HepG2 (cell line): Measurements from ENCODE around the gene TMEM86B. TPM values are rescaled to one million over a fixed set of nuclear protein-coding genes. Genes with fewer than 3 reads are reported as not detected.
A peak's percentile ranks its signal among the peaks of the same experiment; 100 is the strongest.

Source experiments
- ARID3A ChIP-seq: IDR thresholded peaks from 2 replicates; pipeline ENCODE4 v1.6.1; 2012; ENCODE audit warnings: low read depth, low read length, improper control_type of control experiment
- ARNTL ChIP-seq: sonication (generic); formaldehyde crosslinking; IDR thresholded peaks from 2 replicates; pipeline ENCODE4 v1.4.0; 2020; ENCODE audit warnings: mild to moderate bottlenecking, missing genetic modification reagents
- ATF2 ChIP-seq: sonication (generic); formaldehyde crosslinking; IDR thresholded peaks from 2 replicates; pipeline ENCODE4 v1.4.0; 2020; ENCODE audit warnings: missing genetic modification reagents
- ATF5 ChIP-seq: sonication (generic); formaldehyde crosslinking; IDR thresholded peaks from 2 replicates; pipeline ENCODE4 v1.4.0; 2020; ENCODE audit warnings: mild to moderate bottlenecking, low read depth, missing genetic modification reagents
- EZH2 ChIP-seq: conservative IDR thresholded peaks from 2 replicates; pipeline ENCODE4 v1.6.1; 2012; ENCODE audit warnings: mild to moderate bottlenecking, low read depth, low read length, moderate library complexity
- KMT2A ChIP-seq: sonication (generic); formaldehyde crosslinking; IDR thresholded peaks from 2 replicates; pipeline ENCODE4 v1.4.0; 2020; ENCODE audit warnings: missing genetic modification reagents
- MED13 ChIP-seq: sonication (generic); formaldehyde crosslinking; IDR thresholded peaks from 2 replicates; pipeline ENCODE4 v1.5.0; 2020; ENCODE audit warnings: missing genetic modification reagents
- MTA3 ChIP-seq: sonication (generic); formaldehyde crosslinking; IDR thresholded peaks from 2 replicates; pipeline ENCODE4 v1.4.0; 2020; ENCODE audit warnings: missing genetic modification reagents
- NR2F1 ChIP-seq, 2 experiments: fragments of 450-650 bp in 1 of 2; formaldehyde crosslinking in 1 of 2; IDR thresholded peaks; 2 replicates each; pipeline versions ENCODE4 v1.5.0 to v1.6.1; 2016 to 2020; ENCODE audit warnings: mild to moderate bottlenecking in 1 of 2, missing compliant biosample characterization in 1 of 2, missing genetic modification reagents in 1 of 2, moderate library complexity in 1 of 2
- PATZ1 ChIP-seq: sonication (generic); formaldehyde crosslinking; IDR thresholded peaks from 2 replicates; pipeline ENCODE4 v1.4.0; 2020; ENCODE audit warnings: missing genetic modification reagents
- PRMT3 ChIP-seq: sonication (generic); formaldehyde crosslinking; IDR thresholded peaks from 2 replicates; pipeline ENCODE4 v1.8.1; 2022; ENCODE audit warnings: low read depth, mild to moderate bottlenecking, moderate library complexity, missing genetic modification reagents, borderline replicate concordance
- RAD51 ChIP-seq: fragments of 450-650 bp; IDR thresholded peaks from 2 replicates; pipeline ENCODE4 v1.6.1; 2016; ENCODE audit warnings: borderline replicate concordance
- RARG ChIP-seq: sonication (generic); formaldehyde crosslinking; IDR thresholded peaks from 2 replicates; pipeline ENCODE4 v1.4.0; 2020; ENCODE audit warnings: low read depth, mild to moderate bottlenecking, missing genetic modification reagents
- SP2 ChIP-seq: sonication (generic); formaldehyde crosslinking; IDR thresholded peaks from 2 replicates; pipeline ENCODE4 v1.5.1; 2020; ENCODE audit warnings: mild to moderate bottlenecking, missing genetic modification reagents
- YEATS2 ChIP-seq: sonication (generic); formaldehyde crosslinking; IDR thresholded peaks from 2 replicates; pipeline ENCODE4 v1.4.0; 2020; ENCODE audit warnings: missing genetic modification reagents, borderline replicate concordance
- ZHX1 ChIP-seq: sonication (generic); formaldehyde crosslinking; IDR thresholded peaks from 2 replicates; pipeline ENCODE4 v1.8.1; 2022; ENCODE audit warnings: low read depth, mild to moderate bottlenecking, missing genetic modification reagents
- ZNF121 ChIP-seq: sonication (generic); formaldehyde crosslinking; IDR thresholded peaks from 2 replicates; pipeline ENCODE4 v1.5.0; 2020; ENCODE audit warnings: mild to moderate bottlenecking, missing genetic modification reagents
- ZNF263 ChIP-seq: sonication (generic); formaldehyde crosslinking; IDR thresholded peaks from 2 replicates; pipeline ENCODE4 v1.4.0; 2020; ENCODE audit warnings: missing genetic modification reagents
- ZNF484 ChIP-seq: sonication (generic); formaldehyde crosslinking; IDR thresholded peaks from 2 replicates; pipeline ENCODE4 v1.5.1; 2020; ENCODE audit warnings: mild to moderate bottlenecking, low read depth, missing genetic modification reagents, borderline replicate concordance
- ZNF761 ChIP-seq: sonication (generic); formaldehyde crosslinking; conservative IDR thresholded peaks from 2 replicates; pipeline ENCODE4 v1.4.0; 2020; ENCODE audit warnings: mild to moderate bottlenecking, missing genetic modification reagents
- ZNF841 ChIP-seq: sonication (generic); formaldehyde crosslinking; IDR thresholded peaks from 2 replicates; pipeline ENCODE4 v1.8.1; 2023; ENCODE audit warnings: missing genetic modification reagents, borderline replicate concordance
- ZSCAN20 ChIP-seq: sonication (generic); formaldehyde crosslinking; IDR thresholded peaks from 2 replicates; pipeline ENCODE4 v1.4.0; 2020; ENCODE audit warnings: missing genetic modification reagents, mild to moderate bottlenecking, borderline replicate concordance
- polyA plus RNA-seq, 8 experiments: library from polyadenylated mRNA; depleted of rRNA in 3 of 8; stranded (reverse) in 7 of 8; unstranded in 1 of 8; fragments of >200 nt; fragmentation: Illumina TruSeq in 4 of 8; extraction: Trizol in 4 of 8; gene quantifications; 2 replicates each; pipeline versions ENCODE4 v1.2.1 to v1.2.3, GENCODE V29; 2011 to 2016; ENCODE audit warnings: low read depth in 4 of 8, missing spikeins in 1 of 8, mixed read lengths in 1 of 8; ENCODE audit not compliant: insufficient read depth in 1 of 8
- total RNA-seq, 5 experiments: library from RNA; depleted of rRNA; stranded (reverse); fragments of >200 nt; fragmentation: Illumina TruSeq; extraction: Trizol; gene quantifications; 2 replicates each; pipeline ENCODE4 v1.2.3, GENCODE V29; 2016; ENCODE audit warnings: low read depth in 1 of 5

The TMEM86B gene
- total and polyA plus RNA-seq, 2 of the 13 experiments (the other 11 are each of a cell fraction or from before 2014, with no cell fraction given): 7.7 to 9.6 TPM

GRCh38 chr19:55228403-55229031 lies at the start of gene TMEM86B (continued):
- TF ChIP-seq ATF5: no peak
- TF ChIP-seq ZNF263 (CRISPR knock-in tag): 0 out of 2 replicates have a peak, but pooled peaks have one; percentile 40
- TF ChIP-seq KMT2A: no peak
- no peak; the same call in 1 of the 2 replicates for TF ChIP-seq ZNF761 (CRISPR knock-in tag)
- TF ChIP-seq MED13 (CRISPR knock-in tag): no peak
- TF ChIP-seq EZH2: no peak
- no peak for TF ChIP-seq ZNF484 (CRISPR knock-in tag)
- peak; percentile 84 for TF ChIP-seq PATZ1
- TF ChIP-seq ZNF121: no peak
- no peak for TF ChIP-seq ARID3A
- peak; percentile 77 for TF ChIP-seq ATF2 (CRISPR knock-in tag)
- TF ChIP-seq ARNTL (CRISPR knock-in tag): peak; percentile 46; the same call in 1 of the 2 replicates
- TF ChIP-seq SP2 (CRISPR knock-in tag): no peak
- TF ChIP-seq ZHX1 (CRISPR knock-in tag): no peak
- no peak for TF ChIP-seq ZNF841 (CRISPR knock-in tag)
- TF ChIP-seq NR2F1 (CRISPR knock-in tag; IDR thresholded peaks at IDR 0.05): no peak
- no peak for TF ChIP-seq RARG (CRISPR knock-in tag)
- no peak for TF ChIP-seq RAD51
- TF ChIP-seq YEATS2 (CRISPR knock-in tag): peak; percentile 37; the same call in 1 of the 2 replicates
- no peak for TF ChIP-seq PRMT3 (CRISPR knock-in tag)
- no peak for TF ChIP-seq MTA3
- TF ChIP-seq ZSCAN20: no peak
